Osteocyte (in vitro differentiated cells): ENCODE measurements around the gene SPINK9. TPM values are rescaled to one million over a fixed set of nuclear protein-coding genes. Genes with fewer than 3 reads are reported as not detected.

Source experiments
- DNase-seq: peaks from one replicate; pipeline ENCODE4 v3.0.0; 2021; ENCODE audit warnings: mixed read lengths; ENCODE audit not compliant: unreplicated experiment; ENCODE audit errors: extremely low spot score
- H3K27ac Mint-ChIP-seq: one replicate; pipeline ENCODE4 v1.8.0; 2021; ENCODE audit warnings: mild to moderate bottlenecking, mixed read lengths; ENCODE audit not compliant: unreplicated experiment
- H3K27me3 Mint-ChIP-seq: one replicate; pipeline ENCODE4 v1.8.0; 2021; ENCODE audit warnings: mixed read lengths; ENCODE audit not compliant: unreplicated experiment
- H3K36me3 Mint-ChIP-seq: one replicate; pipeline ENCODE4 v1.8.0; 2021; ENCODE audit warnings: mixed read lengths; ENCODE audit not compliant: unreplicated experiment
- H3K4me1 Mint-ChIP-seq: one replicate; pipeline ENCODE4 v1.8.0; 2021; ENCODE audit warnings: mixed read lengths; ENCODE audit not compliant: unreplicated experiment
- H3K4me3 Mint-ChIP-seq: one replicate; pipeline ENCODE4 v1.8.0; 2021; ENCODE audit warnings: mild to moderate bottlenecking, moderate library complexity, mixed read lengths; ENCODE audit not compliant: unreplicated experiment
- H3K9me3 Mint-ChIP-seq: one replicate; pipeline ENCODE4 v1.8.0; 2021; ENCODE audit warnings: mixed read lengths; ENCODE audit not compliant: unreplicated experiment
- total RNA-seq: library from RNA; stranded (reverse); gene quantifications from 2 replicates; pipeline ENCODE4 v1.2.1, GENCODE V29; 2021
- TF ChIP-seq, protein P1 (sequence below): fragments of 200-600 bp; sonication (generic); IDR thresholded peaks from 2 replicates; pipeline ENCODE4 v1.5.0; 2021; ENCODE audit warnings: antibody characterized with exemption, mild to moderate bottlenecking, moderate library complexity

Gene SPINK9
- total RNA-seq, 1 donor from 2014 or later: not detected

DNA sequence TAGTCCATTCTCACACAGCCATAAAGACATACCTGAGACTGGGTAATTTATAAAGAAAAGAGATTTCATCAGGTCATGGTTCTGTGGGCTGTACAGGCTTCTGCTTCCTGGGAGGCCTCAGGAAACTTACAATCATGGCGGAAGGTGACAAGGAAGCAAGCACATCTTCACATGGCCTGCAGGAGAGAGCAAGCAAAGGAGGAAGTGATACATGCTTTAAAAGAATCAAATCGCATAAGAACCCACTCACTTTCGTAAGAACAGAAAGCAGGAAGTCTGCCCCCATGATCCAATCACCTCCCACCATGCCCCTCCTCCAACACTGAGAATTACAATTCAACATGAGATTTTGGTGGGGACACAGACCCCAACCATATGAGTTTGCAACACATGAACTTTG, 43.3 kb downstream of the SPINK9 start:
- TF ChIP-seq, protein P1, sequence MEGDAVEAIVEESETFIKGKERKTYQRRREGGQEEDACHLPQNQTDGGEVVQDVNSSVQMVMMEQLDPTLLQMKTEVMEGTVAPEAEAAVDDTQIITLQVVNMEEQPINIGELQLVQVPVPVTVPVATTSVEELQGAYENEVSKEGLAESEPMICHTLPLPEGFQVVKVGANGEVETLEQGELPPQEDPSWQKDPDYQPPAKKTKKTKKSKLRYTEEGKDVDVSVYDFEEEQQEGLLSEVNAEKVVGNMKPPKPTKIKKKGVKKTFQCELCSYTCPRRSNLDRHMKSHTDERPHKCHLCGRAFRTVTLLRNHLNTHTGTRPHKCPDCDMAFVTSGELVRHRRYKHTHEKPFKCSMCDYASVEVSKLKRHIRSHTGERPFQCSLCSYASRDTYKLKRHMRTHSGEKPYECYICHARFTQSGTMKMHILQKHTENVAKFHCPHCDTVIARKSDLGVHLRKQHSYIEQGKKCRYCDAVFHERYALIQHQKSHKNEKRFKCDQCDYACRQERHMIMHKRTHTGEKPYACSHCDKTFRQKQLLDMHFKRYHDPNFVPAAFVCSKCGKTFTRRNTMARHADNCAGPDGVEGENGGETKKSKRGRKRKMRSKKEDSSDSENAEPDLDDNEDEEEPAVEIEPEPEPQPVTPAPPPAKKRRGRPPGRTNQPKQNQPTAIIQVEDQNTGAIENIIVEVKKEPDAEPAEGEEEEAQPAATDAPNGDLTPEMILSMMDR: no peak
- no peaks in the 10 kb centered on the region for H3K9me3 Mint-ChIP-seq
- no peak overlapping the region for H3K4me3 Mint-ChIP-seq
- no peaks in the 10 kb centered on the region for H3K27me3 Mint-ChIP-seq
- no peaks in the 10 kb centered on the region for H3K36me3 Mint-ChIP-seq
- H3K27ac Mint-ChIP-seq: no peak overlapping the region
- DNase-seq: no peak
- peaks cover 8% of the 10 kb centered on the region for H3K4me1 Mint-ChIP-seq

DNA sequence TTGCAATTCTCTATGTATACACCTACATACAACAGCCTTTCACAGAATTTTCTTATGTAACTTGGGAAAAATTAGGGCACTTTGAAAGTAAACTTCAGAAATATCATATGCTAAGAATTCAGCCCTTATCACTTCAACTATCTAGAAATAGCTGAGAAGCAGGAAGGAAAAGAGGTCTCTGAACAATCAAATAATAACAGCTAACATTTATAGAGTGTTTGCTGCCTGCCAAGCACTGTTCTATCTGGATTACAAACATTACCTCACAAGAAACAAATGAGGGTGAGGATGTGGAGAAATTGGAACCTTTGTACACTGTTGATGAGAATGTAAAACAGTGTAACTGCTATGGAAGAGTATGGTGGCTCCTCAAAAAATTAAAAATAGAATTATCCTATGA, 44.0 kb downstream of the SPINK9 start:
- Mint-ChIP-seq H3K36me3 (no peaks in the 10 kb centered on the region), H3K9me3 (no peaks in the 10 kb centered on the region), H3K4me1 (peaks cover 13% of the 10 kb centered on the region), H3K27me3 (no peaks in the 10 kb centered on the region), H3K27ac (no peak overlapping the region), H3K4me3 (no peak overlapping the region)
- DNase-seq: no peak
- TF ChIP-seq, protein P1: no peak

DNA sequence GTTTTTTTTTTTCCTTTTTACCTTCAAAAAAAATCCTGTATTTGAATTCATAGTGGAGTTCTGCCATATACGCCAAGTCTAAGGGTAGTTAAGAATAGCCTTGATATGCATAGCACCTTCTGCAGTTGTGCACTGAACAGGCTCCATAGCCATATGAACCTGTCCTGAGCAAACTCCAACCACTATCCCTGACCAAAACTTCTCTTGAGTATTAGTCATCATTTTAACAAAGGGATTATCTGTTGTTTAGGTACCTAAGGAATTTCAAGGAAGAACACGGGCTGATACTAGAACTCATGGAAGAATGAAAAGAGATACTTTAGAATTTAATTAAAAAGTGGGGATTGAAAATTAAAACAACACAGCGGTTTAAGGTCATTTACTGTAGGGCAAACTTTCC, 46.5 kb downstream of the SPINK9 start:
- DNase-seq: no peak
- Mint-ChIP-seq H3K27ac (no peak overlapping the region), H3K36me3 (peaks cover 4% of the 10 kb centered on the region), H3K9me3 (no peaks in the 10 kb centered on the region), H3K4me1 (peaks cover 36% of the 10 kb centered on the region), H3K27me3 (no peaks in the 10 kb centered on the region), H3K4me3 (no peak overlapping the region)
- TF ChIP-seq, protein P1: no peak

DNA sequence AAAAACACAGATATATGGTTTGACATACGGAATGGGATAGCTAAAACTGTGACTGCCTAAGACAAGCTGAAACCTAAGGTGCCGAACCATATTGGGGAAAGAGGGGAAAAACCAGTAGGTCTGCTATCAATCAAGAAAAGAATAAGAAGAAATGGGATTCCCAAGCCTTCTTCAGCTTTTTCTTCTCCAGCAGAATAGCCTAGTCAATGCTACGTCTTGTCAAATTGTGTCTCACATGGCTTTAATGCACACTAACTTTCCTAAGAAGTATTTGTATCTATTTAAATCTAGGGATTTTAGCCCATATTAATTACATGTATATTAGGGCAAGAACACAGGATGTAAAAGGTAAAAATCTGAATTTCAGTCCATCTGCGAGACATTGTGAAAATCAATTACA, 47.6 kb downstream of the SPINK9 start:
- Mint-ChIP-seq H3K27ac (peak overlapping the region; percentile 98), H3K4me3 (peak overlapping the region; percentile 85), H3K4me1 (peaks cover 47% of the 10 kb centered on the region), H3K36me3 (peaks cover 7% of the 10 kb centered on the region), H3K9me3 (no peaks in the 10 kb centered on the region), H3K27me3 (no peaks in the 10 kb centered on the region)
- DNase-seq: no peak
- TF ChIP-seq, protein P1: no peak

DNA sequence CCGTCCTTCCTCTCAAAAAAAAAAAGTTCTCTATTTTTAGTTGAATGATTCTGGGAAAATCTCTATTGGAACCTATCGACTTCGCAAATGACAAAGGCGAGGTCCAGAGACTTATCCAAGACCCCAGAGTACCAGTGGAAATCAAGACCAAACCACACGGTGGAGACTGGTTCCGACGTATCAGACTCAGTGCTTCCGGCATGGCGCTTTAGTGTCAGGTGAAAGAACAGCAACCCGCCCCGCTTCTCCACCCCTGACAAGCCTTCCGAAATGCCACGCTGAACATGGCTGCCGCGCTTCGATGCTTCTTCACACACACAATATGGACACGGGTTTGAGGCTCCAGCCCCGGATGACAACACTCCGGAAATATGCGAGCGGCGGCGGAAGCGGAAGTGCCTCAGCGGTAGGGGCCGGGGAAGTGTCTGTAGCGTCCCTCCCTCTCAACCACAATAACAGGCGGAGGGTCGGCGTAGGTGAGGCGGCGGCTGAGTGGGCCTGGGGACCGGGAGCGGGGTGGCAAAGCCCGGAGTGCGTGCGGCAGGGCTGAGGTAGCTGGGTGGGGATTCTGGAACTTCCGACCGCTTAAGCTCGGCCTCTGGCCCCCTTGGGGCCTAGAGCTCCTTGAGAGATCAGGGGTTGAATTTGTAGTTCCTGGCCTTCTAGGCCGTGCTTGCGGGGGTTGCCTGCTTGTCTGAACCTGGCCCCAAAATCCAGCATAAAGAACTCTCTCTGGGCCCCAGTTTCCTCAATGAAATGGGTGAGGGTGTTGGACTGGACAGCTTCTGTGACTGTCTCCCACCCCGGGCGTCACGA, 48.4 kb downstream of the SPINK9 start, which contains the start of gene FBXO38:
Gene FBXO38 (plus strand): TSS at position 395 of the 816 bp plus-strand sequence. CDS start 10,819 bp downstream, outside the sequence.
- no peaks in the 10 kb centered on the region for H3K27me3 Mint-ChIP-seq
- H3K27ac Mint-ChIP-seq: peak within 1 kb of the TSS; percentile 98
- TF ChIP-seq, protein P1: peak; percentile 11
- DNase-seq: peak; percentile 97
- peaks cover 51% of the 10 kb centered on the region for H3K4me1 Mint-ChIP-seq
- no peaks in the 10 kb centered on the region for H3K9me3 Mint-ChIP-seq
- peaks cover 8% of the 10 kb centered on the region for H3K36me3 Mint-ChIP-seq
- peak within 1 kb of the TSS; percentile 85 for H3K4me3 Mint-ChIP-seq
